ENCODE results near the gene RING1.
A peak's percentile ranks its signal among the peaks of the same experiment; 100 is the strongest.
"Not testable (repeated sequence)": the region's sequence is repeated elsewhere in the genome, so short reads cannot be mapped to it uniquely, and the experiment has no call there.

The RING1 gene

DNA sequence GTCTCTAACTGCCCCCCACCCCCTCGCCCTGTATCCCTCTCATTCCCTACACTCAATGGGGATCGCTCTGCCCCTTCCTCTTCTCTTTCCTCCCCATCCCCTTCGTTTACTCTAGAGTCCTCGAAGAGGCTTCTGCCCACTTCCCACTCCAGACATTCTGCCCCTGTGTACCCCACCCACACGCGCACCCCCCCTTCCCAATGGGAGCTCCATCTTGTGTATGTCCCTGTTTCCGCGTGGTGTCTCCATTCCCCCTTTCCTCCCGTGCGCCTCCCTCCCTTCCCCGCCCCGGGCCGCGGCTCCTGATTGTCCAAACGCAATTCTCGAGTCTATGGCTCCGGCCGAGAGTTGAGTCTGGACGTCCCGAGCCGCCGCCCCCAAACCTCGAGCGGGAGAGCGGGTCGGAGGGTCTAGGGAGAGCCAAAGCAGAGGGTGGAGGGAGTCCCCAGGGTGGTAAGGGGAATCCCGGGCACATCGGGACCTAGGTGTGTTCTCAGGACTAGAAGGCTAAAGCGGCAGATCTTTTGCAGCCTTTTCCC is 679 bp upstream of the RING1 start:
- no peak for DNase-seq

DNA sequence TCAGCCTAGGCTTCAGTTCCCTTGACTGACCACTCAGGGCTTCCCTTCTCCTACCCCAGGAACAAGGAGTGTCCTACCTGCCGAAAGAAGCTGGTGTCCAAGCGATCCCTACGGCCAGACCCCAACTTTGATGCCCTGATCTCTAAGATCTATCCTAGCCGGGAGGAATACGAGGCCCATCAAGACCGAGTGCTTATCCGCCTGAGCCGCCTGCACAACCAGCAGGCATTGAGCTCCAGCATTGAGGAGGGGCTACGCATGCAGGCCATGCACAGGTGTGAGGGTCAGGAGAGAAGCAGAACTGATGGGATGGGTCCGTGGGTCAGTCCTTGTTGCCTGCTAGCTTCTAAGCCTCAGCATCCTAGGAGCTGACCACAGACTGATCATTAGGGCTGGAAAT is 1.6 kb downstream of the RING1 start:
- no peak for DNase-seq

DNA sequence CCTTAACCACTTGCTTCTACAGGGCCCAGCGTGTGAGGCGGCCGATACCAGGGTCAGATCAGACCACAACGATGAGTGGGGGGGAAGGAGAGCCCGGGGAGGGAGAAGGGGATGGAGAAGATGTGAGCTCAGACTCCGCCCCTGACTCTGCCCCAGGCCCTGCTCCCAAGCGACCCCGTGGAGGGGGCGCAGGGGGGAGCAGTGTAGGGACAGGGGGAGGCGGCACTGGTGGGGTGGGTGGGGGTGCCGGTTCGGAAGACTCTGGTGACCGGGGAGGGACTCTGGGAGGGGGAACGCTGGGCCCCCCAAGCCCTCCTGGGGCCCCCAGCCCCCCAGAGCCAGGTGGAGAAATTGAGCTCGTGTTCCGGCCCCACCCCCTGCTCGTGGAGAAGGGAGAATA is 2.8 kb downstream of the RING1 start:
- no peak for DNase-seq

DNA sequence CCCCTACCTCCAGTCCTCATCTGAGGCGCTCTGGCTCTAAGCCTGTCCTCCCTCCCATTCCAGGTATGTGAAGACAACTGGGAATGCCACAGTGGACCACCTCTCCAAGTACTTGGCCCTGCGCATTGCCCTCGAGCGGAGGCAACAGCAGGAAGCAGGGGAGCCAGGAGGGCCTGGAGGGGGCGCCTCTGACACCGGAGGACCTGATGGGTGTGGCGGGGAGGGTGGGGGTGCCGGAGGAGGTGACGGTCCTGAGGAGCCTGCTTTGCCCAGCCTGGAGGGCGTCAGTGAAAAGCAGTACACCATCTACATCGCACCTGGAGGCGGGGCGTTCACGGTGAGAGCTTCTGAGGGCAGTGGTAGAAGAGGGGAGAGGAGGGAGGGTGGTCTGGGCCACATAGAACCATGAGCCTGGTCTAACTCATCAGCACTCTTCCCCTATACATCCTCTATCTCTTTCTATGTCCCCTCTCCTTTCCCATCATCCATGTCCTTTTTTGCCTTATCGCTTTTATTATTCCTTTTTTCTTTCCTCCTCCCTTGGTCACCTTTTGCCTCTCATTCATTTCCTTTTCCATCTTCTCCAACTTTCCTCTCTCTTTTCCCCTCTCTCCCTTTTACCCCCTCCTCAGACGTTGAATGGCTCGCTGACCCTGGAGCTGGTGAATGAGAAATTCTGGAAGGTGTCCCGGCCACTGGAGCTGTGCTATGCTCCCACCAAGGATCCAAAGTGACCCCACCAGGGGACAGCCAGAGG is 3.5 kb downstream of the RING1 start:
- no peak for DNase-seq

DNA sequence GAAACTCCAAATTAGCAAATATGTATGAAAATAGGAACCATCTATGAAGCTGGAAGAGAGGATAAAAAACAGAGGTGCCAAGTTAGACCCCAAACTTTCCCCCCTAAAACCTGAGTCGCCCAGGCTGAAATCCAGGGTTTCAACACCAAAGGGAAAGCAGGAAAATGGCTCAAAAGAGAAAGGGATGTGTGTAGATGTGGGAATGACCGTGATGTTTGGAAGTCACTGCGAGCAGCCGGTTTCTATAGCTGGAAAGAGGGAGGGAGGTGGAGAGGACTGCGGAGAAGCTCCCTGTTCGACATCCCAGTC is 4.5 kb downstream of the RING1 start:
- no peak for DNase-seq

DNA sequence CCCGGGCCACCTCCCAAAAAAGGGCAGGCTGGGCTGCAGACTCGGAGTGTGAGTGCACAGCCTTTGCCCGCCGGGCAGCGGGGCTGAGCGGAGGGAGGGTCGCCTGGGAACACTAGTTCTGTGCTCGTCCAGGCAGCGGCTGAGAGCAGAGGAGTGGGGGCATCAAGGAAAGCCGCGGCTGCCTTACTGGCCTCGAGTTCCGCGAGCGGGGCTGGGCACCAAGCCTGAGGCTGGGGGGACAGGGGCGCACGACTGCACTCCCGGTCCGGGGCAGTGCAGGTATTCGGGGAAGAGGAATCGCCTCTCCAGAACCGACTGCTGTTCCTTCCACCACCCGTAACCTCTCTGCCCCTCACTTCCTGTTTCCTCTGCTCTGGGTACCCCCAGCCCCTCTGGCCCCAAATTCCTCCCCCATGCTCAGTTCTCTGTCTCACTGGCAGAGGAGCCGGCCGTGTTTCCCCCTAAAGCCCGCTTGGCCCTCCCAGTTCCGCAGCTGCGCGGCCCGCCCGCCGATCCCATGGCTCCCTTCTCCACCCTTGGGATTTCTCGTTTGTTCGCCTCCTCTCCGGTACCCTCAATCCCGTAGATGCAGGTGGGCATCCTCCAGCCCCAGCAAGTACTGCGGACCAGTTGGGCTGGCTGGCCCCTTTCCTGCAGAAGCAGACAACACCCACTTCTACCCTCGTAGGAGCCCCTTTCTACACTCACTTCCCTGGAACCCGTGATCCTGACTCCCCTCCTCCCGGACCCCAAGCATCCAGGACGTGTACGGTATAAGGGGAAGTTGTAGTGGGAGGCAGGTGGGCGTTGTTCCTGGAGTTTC is 5.1 kb downstream of the RING1 start:
- DNase-seq, result peak; percentile 75

DNA sequence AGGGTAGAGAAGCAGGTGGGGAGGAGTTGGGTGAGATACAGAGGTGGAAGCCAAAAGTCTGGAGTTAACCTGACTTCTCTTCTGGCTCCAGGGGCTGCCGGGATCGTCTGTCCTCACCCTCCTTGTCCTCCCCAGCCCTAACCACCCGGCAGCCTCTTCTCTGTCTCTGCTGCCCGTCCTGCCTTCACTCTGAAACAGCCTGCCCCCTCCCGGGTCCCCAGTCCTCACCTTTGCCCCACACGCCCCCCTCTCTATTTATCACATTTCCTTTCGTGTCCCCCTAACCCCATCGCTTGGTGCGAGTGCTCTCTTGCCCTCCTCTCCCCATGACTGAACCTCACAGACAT is 5.7 kb downstream of the RING1 start:
- no peak for DNase-seq

DNA sequence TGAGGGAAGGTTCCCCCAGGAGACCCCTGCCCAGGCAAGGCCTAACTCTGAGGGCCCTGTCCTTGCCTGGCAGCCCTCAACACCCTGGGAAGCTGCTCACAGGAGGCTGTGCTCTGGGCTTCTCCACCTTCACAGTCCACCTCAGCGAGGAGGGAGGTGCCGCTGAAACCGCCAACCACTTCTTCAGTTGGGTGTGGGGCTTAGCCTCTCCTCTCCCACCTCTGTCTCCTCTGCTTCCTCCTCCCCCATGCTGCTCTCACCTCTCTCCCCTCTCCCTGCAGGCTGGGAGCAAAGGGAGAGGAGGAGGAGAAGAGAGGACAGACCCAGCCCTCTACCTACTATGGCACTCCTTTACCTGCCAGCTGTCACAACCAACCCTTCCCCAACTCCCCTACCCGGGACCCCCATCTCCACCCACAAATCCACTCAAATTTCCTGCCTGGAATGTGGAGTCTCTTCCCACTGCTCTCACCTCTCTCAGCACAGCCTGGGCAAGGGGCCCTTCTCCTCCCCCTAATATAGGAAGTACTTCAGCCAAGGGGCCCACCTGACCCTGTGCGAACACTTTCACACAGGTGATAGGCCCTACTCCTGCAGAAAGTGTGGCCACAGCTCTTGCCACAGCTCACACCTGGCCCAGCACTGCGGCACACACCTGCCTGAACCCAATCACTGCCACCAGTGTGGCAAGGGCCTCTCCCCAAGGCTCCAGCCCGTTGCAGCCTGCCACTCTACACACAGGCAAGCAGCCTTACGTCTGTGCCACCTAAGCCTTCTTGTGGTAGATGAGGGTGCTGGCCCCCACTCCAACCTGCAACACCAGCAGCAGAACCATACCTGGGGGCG is 7.2 kb downstream of the RING1 start:
- no peak for DNase-seq

DNA sequence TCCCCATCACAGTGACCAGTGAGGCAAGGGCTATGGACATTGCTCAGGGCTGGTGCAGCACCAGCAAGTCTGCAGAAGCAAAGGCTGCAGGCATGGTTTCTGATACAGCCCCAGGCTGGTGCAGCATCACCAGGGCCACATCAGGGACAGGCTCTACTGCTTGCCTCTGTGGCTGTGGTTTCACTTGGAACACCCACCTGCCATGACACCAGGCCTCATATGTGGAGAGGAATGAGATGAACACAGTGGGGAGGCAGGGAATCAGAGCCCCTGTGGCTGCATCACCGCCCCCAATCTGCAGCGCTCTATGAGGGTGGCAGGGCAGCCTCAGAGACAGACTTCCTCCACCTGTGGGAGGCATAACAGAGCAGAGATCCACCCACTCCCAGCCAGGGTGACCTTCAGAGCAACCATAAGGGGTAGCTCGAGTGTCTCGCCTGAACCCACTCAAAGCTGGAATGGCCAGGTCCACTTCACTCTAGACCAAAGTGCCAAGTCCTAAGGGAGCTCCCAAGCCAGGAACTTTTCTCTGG is 7.9 kb downstream of the RING1 start:
- no peak for DNase-seq

DNA sequence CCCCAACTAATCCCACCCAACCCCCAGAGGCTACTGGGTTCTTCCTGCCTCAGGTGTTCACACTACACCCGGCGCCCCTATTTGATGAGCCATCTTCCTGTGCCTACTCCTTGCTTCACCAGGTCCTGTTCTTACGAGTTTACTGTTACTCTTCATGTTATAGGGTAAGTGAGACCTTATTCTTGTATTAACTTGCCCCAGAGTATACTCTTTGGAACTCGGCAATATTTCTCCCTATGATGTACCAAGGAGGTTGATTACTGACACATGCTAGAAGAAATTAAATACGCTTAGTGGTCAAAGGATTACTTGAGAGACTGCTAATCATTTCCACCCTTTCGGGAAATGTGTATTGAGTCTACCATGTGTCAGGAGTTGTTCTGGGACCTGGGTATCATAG is 8.9 kb downstream of the RING1 start:
- no peak for DNase-seq

DNA sequence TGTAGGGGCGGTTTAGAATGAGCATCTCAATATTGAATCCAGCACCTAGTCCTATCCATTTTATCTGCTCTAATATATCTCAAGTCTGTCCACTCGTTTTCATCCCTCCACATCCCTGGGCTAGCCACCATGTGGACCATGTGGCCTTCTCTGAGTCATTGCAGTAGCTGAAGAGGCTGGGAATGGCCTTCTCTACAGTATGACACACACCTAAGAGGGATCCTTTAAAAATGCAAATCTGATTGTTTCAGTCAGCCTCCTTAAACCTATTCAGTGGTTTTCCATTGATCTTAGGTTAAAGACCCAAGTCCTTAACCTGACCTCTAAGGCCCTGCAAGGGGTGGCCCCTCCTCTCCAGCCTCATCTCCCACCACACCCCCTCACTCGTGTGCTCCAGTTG is 9.4 kb downstream of the RING1 start:
- DNase-seq, result no peak

DNA sequence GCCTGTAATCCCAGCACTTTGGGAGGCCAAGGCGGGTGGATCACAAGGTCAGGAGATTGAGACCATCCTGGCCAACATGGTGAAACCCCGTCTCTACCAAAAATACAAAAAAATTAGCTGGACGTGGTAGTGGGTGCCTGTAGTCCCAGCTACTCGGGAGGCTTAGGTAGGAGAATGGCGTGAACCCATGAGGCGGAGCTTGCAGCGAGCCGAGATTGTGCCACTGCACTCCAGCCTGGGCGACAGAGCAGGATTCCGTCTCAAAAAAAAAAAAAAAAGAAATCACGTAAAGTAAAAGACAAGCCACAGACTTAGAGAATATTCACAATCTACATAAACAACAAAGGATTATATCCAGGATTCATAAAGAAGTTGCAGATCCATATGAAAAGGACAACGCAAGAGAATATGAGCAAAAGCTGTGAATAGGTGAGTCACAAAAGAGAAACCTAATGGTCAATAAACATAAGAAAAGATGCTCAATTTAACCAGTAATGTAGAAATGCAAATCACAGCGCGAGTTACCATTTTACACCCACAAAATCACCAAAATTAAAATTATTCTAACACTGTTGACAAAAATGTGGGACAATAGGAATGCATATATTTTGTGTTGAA is 18.3 kb downstream of the RING1 start:
- DNase-seq, result not testable (repeated sequence)

DNA sequence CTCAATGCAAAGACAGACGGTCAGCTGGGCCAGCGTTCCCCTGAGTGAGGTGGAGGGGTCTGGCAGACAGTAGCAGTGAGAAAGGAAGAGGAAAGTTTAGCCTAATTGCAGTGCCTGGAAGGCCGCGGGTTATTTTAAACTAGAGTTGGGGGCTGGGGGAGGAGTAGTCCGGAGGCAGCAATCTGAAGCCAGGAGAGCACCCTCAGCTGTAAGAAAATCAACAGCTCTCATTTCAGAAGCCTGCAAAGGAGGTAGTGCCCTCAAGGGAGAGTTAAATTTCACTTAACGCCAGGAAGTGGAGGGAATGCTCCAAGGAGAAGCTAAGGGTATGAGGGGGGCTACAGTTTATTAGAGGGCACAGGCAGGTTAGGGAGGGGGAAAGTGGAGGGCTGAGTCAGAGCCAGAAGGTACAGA is 26.9 kb downstream of the RING1 start:
- no peak for DNase-seq

DNA sequence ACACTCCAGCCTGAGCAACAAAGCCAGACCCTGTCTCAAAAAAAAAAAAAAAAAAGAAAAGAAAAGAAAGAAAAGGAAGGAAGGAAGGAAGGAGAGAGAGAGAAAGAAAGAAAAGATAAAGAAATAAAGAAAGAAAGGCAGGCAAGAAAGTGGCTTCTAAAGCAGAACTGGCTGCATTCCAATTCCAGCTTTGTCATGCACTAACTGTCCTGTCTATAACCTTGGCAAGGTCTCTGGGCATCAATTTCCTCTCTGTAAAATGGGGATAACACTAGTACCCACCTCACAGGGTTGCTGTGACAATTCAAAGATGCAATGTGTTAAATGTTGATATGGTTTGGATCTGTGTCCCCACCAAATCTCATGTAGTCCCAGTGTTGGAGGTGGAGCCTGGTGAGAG is 28.0 kb downstream of the RING1 start:
- no peak for DNase-seq

DNA sequence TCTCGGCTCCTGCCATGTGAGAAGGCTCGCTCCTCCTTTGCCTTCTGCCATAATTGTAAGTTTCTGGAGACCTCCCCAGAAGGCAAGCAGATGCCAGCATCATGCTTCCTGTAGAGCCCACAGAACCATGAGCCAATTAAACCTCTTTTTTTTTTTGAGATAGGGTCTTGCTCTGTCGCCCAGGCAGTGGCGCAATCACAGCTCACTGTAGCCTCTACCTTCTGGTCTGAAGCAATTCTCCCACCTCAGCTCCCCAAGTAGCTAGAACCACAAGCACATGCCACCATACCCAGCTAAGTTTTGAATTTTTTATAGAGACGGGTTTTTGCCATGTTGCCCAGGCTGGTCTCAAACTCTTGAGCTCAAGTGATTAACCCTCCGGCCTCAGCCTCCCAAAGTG is 28.6 kb downstream of the RING1 start:
- DNase-seq, result no peak

DNA sequence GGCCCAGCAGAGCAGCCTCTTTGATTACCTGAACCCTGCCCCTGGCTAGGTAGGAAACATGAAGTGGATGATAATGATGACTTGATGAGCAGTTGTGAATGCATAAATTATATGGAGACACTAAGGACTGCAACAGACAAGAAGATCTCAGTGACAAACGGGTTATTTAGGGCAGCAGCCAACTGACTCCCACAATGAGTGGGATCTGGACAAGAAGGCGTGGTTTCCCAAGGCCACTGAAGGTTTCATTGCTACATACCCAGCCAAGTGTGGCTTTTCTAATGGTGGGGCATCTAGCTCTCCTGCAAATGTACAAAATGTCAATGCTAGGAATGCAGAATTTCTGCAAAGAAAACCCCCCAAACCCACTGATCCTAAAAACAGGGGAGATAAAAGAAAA is 29.4 kb downstream of the RING1 start:
- DNase-seq, result no peak

DNA sequence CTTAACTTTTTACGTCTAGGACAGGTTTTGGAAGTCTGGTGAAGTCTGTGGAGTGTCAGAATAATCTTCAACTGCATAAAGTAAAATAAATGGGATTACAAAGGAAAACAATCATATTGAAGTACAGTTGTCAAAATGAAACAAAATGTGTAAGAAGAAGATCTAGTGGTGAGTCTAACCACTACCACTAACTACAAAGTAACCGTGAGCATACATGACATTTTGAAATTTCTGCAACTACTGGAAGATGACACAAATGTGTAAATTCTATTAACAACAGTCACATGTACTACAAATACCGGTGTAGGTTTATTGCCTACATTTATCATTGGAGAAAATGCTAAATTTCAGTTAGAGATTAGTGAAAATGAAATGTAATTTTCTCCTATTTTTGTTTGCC is 33.7 kb downstream of the RING1 start:
- DNase-seq, result no peak

DNA sequence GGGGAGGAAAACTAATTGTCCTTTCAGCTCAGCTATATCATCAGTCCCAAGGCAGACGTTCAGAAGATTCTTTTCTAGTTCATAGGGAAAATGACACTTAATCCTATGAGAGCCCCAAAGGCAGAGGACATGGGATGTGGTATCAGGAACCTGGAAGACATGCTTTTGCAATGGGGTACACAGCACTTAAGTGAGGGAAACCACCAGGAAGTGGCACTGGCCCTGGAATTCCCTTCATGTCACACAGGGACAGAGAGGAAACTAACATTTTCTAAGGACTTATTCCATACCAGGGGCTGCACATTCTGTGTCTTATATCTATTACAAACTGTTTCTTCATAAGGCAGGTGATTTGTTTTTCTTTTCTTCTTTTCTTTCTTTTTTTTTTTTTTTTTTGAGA is 35.2 kb downstream of the RING1 start:
- DNase-seq, result no peak

DNA sequence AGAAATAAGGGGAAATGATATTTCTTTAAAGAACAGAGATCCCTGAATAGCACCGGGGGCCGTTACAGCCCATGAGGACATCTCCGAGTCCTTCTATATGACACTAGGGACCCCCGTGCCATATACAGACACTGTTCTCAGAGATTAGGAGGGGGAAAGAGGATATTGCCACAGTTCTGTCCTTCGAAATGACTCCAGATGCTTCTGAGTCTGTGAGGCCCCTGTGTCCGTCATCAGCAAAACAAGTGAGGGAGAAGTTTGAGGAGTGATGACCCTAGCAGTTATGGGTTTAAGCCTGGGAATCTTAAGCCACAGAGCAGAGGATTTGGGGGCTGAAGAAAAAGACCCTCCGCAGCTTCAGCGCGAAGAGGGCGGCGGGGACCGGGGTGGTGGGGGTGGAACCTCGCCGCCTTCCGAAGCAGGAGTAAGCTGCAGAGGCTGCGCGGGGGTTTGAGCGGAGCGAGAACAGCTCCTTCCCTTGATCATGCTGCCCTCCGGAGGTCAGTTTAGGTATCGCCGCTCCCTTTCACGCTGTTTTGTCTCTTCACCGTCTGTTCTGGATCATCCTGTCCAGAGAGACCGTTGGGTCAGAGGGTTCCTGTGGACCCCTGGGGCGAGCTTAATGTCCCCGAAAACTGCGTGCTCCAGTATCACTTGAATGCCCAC is 39.8 kb downstream of the RING1 start:
- DNase-seq, result peak; percentile 98

DNA sequence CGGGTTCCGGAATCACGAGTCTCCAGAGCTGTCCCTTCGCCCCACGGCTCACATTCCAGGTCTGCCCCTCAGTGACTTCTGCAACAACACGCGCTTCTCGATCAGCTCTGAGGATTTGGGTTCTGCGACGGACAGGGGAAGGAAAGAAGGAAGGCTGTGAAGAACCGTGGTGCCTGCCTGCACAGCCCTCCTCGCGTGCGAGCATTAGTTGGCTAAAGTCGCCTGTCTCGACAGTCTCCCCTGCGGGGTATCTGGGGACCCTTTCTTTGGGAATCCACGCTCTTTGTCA is 40.3 kb downstream of the RING1 start:
- no peak for DNase-seq

DNA sequence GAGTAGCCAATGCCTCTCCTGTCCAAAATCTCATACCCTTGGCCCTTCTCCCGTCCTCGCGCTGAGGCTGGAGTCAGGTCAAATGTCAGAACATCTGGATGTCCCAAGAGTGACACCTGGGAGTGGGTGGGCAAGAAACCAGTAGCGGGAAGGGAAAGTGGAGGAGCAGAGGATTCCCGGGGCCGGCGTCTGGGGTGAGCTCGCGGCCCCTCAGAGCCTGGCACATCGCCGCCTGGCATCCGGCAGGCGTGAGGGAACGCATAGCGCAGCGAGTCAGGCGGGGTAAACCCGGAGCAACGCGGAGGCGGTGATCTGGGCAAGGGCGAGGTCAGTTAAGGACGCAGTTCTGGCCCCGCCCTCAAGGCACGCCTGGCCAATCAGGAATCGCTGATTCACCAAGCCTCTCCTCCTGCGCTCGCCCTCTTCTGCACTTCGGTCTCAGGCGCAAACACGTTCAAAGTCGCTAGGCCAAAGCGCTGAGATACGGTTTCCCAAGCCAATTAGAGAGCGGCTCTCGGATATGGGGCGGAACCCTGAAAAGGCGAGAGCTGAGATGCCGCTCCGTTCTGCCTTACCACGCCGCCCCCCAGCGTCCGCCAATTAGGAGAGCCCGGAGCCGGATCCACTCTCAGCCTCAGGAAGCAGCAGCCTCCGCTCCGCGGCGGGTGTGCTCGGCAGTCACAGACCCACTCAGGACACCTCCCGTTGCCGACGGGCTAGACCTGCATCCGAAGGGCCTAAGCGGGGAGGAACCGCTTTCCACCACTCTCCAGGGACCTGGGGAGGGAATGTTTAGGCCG is 40.8 kb downstream of the RING1 start:
- DNase-seq, result peak; percentile 96
